ENCODE results near the gene HOXB2.

HOXB2 gene

DNA sequence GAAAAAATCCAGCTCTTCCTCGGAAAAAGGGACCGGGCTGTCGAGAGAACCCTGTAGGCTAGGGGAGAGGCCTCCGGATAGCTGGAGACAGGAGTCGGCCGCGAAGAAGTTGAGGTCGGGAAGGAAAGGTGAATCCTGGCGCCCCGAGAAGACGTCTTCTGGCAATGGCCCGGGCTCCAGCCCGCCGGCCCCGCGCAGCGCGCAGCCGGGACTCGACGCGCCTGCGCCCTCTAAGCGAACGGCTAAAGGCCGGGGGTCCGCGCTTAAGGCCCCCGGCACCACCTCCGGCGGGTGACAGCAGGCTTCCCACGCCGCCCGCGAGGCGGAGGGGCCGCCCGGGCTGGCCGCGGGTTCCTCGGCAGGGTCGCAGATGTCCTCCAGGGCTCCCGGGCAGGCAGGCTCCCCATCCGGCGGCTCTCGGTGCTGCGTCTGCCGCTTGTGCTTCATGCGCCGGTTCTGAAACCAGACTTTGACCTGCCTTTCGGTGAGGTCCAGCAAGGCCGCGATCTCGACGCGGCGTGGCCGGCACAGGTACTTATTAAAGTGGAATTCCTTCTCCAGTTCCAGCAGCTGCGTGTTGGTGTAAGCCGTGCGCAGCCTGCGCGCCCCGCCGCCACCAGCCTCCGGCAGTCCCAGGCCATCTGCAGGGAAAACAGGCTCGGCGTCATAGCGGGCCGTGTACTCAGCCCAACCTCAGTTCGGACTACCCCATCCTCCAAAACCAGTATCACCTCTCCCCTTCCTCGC lies 1.6 kb downstream of the HOXB2 start:
- ATAC-seq (ENCODE audit: insufficient read depth, low read depth) (no peak), DNase-seq (no peak)
- Histone ChIP-seq H3K4me2 (ENCODE audit: insufficient read depth, low read length) (no peak overlapping the region), H3K4me1 (ENCODE audit: insufficient read depth, low read length) (no peaks in the 10 kb centered on the region), H3K9me3 (ENCODE audit: insufficient read depth, low read length, severe bottlenecking) (no peaks in the 10 kb centered on the region), H3K27ac (ENCODE audit: low read length) (no peak overlapping the region), H3K79me2 (ENCODE audit: insufficient read depth, low read length) (no peaks in the 10 kb centered on the region), H3K27me3 (ENCODE audit: insufficient read depth, low read length, poor library complexity) (peaks cover 43% of the 10 kb centered on the region), H3K36me3 (ENCODE audit: insufficient read depth, low read length) (no peaks in the 10 kb centered on the region), H2AFZ (ENCODE audit: low read depth, low read length) (no peak overlapping the region), H4K20me1 (ENCODE audit: insufficient read depth, low read length) (no peaks in the 10 kb centered on the region), H3K9ac (ENCODE audit: low read depth, low read length) (no peak overlapping the region), H3K4me3 (ENCODE audit: low read depth in 1 of 2, low read length in 2 of 2) (no peak overlapping the region)
- TF ChIP-seq, protein P1, sequence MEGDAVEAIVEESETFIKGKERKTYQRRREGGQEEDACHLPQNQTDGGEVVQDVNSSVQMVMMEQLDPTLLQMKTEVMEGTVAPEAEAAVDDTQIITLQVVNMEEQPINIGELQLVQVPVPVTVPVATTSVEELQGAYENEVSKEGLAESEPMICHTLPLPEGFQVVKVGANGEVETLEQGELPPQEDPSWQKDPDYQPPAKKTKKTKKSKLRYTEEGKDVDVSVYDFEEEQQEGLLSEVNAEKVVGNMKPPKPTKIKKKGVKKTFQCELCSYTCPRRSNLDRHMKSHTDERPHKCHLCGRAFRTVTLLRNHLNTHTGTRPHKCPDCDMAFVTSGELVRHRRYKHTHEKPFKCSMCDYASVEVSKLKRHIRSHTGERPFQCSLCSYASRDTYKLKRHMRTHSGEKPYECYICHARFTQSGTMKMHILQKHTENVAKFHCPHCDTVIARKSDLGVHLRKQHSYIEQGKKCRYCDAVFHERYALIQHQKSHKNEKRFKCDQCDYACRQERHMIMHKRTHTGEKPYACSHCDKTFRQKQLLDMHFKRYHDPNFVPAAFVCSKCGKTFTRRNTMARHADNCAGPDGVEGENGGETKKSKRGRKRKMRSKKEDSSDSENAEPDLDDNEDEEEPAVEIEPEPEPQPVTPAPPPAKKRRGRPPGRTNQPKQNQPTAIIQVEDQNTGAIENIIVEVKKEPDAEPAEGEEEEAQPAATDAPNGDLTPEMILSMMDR (IDR thresholded peaks at IDR 0.05; ENCODE audit: borderline replicate concordance, extremely low read depth, low read length, poor library complexity, severe bottlenecking): no peak
- TF ChIP-seq EZH2 (IDR thresholded peaks at IDR 0.05; ENCODE audit: borderline replicate concordance, low read depth, low read length, severe bottlenecking): no peak

DNA sequence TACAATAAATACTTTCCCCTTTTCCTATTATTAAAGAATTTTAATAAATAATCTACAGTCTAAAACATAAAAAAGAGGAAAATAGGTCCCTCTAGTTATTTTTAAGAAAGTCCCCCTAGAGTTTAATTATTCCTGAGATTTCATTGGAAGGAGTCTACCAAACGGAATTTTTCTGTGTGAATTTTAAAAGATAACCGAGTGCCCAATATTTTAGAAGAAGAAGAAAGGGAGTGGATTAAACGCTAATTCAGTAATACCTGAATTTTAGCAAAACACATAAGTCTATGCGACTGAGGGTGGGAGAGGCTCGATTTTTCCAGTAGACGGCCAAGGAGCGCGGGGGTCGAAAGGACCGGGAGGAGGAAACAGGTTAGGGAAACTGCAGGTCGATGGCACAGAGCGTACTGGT lies 2.2 kb downstream of the HOXB2 start:
- H3K9ac ChIP-seq (ENCODE audit: low read depth, low read length): no peak overlapping the region
- H3K4me3 ChIP-seq (ENCODE audit: low read depth in 1 of 2, low read length in 2 of 2): no peak overlapping the region
- H3K27me3 ChIP-seq (ENCODE audit: insufficient read depth, low read length, poor library complexity): peaks cover 40% of the 10 kb centered on the region
- no peak overlapping the region for H3K4me2 ChIP-seq (ENCODE audit: insufficient read depth, low read length)
- no peaks in the 10 kb centered on the region for H3K4me1 ChIP-seq (ENCODE audit: insufficient read depth, low read length)
- H3K9me3 ChIP-seq (ENCODE audit: insufficient read depth, low read length, severe bottlenecking): no peaks in the 10 kb centered on the region
- H3K79me2 ChIP-seq (ENCODE audit: insufficient read depth, low read length): no peaks in the 10 kb centered on the region
- no peak overlapping the region for H2AFZ ChIP-seq (ENCODE audit: low read depth, low read length)
- H3K36me3 ChIP-seq (ENCODE audit: insufficient read depth, low read length): no peaks in the 10 kb centered on the region
- ATAC-seq (ENCODE audit: insufficient read depth, low read depth): no peak
- no peak for DNase-seq
- no peak for TF ChIP-seq EZH2 (IDR thresholded peaks at IDR 0.05; ENCODE audit: borderline replicate concordance, low read depth, low read length, severe bottlenecking)
- TF ChIP-seq, protein P1 (IDR thresholded peaks at IDR 0.05; ENCODE audit: borderline replicate concordance, extremely low read depth, low read length, poor library complexity, severe bottlenecking): no peak
- no peak overlapping the region for H3K27ac ChIP-seq (ENCODE audit: low read length)
- no peaks in the 10 kb centered on the region for H4K20me1 ChIP-seq (ENCODE audit: insufficient read depth, low read length)

DNA sequence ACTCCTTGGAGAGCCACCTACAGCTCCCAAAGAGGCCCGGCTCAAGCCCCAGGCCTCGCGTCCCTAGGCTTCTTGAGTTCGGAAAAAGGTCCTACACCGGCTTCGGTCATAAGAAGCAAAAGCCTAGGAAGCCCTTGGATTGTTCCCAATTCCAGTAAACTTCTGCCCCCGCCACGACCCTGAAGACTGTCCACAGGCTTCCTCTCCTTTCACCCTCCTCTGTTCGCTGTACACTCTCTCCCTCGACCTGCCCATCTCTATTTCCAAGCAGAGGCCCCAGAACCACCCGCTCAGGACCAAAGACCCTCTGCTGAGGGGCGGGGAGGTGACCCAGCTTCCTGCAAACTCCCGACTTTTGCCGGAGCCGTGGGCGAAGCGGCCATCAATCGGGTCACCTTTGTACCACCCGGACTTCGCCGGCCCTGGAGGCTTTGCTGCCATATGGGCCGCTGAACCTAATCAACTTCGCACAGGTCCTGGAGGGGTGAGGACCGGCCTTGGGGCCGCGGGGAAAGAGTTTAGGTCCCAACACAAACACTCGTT lies 2.7 kb downstream of the HOXB2 start:
- Histone ChIP-seq H4K20me1 (ENCODE audit: insufficient read depth, low read length) (no peaks in the 10 kb centered on the region), H3K4me3 (ENCODE audit: low read depth in 1 of 2, low read length in 2 of 2) (no peak overlapping the region), H3K9me3 (ENCODE audit: insufficient read depth, low read length, severe bottlenecking) (no peaks in the 10 kb centered on the region), H3K27ac (ENCODE audit: low read length) (no peak overlapping the region), H2AFZ (ENCODE audit: low read depth, low read length) (no peak overlapping the region), H3K79me2 (ENCODE audit: insufficient read depth, low read length) (no peaks in the 10 kb centered on the region), H3K27me3 (ENCODE audit: insufficient read depth, low read length, poor library complexity) (peaks cover 34% of the 10 kb centered on the region), H3K9ac (ENCODE audit: low read depth, low read length) (no peak overlapping the region), H3K36me3 (ENCODE audit: insufficient read depth, low read length) (no peaks in the 10 kb centered on the region), H3K4me2 (ENCODE audit: insufficient read depth, low read length) (no peak overlapping the region), H3K4me1 (ENCODE audit: insufficient read depth, low read length) (no peaks in the 10 kb centered on the region)
- ATAC-seq (ENCODE audit: insufficient read depth, low read depth): no peak
- no peak for DNase-seq
- no peak for TF ChIP-seq EZH2 (IDR thresholded peaks at IDR 0.05; ENCODE audit: borderline replicate concordance, low read depth, low read length, severe bottlenecking)
- TF ChIP-seq, protein P1 (IDR thresholded peaks at IDR 0.05; ENCODE audit: borderline replicate concordance, extremely low read depth, low read length, poor library complexity, severe bottlenecking): no peak

All from DND-41 (cell line).